Stimulated activated CD8-positive, alpha-beta memory T cell treated with anti-CD3 and anti-CD28 coated beads, Interleukin-7, amount 100 ng/mL, for 48 hours (primary cell): ENCODE results near the gene PDGFB.

ENCODE experiments used
- DNase-seq, 2 donors: peaks; one replicate each; pipeline ENCODE4 v3.0.0-alpha.2; 2020; ENCODE audit warnings: low read depth in 1 of 2; ENCODE audit errors: extremely low read depth in 1 of 2

PDGFB gene

GRCh38 chr22:39244496-39245129, at the start of gene PDGFB:
Gene PDGFB, minus strand, starts transcription at chr22:39244982. Its CDS starts 1,019 bp downstream, at chr22:39243963.
- no peak for DNase-seq

- DNase-seq = no peak
These were observed 49.1 kb upstream of the PDGFB start for GRCh38 chr22:39293766-39294368.

GRCh38 chr22:39292561-39293074, 47.8 kb upstream of the PDGFB start:
- DNase-seq = no peak

GRCh38 chr22:39292031-39292462, 47.3 kb upstream of the PDGFB start:
- DNase-seq = no peak

- no peak for DNase-seq
These were observed 46.7 kb upstream of the PDGFB start for GRCh38 chr22:39291523-39291922.

- DNase-seq = no peak
These were observed 46.0 kb upstream of the PDGFB start for GRCh38 chr22:39290724-39291161.

GRCh38 chr22:39289975-39290720, 45.4 kb upstream of the PDGFB start:
- no peak for DNase-seq

DNA sequence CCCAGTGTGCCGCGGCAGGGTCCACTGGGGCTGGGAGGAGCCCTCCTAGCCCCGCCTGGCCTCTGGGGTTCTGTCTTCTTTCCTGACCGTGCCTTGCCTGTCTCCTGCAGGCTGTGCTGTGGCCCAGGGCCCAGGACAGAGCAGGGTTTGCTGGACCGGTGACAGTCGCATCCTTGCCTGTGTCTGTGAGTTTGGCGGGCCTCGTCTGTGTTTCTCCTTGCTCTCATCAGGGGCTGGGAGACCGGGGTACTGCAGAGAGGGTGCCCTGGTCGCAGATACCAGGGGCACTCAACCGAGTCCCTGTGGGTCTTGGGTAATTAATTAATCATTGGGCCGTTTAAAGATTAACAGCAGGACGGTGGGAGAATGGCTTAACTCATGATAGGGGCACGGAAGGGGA, 44.8 kb upstream of the PDGFB start:
- no peak for DNase-seq

DNA sequence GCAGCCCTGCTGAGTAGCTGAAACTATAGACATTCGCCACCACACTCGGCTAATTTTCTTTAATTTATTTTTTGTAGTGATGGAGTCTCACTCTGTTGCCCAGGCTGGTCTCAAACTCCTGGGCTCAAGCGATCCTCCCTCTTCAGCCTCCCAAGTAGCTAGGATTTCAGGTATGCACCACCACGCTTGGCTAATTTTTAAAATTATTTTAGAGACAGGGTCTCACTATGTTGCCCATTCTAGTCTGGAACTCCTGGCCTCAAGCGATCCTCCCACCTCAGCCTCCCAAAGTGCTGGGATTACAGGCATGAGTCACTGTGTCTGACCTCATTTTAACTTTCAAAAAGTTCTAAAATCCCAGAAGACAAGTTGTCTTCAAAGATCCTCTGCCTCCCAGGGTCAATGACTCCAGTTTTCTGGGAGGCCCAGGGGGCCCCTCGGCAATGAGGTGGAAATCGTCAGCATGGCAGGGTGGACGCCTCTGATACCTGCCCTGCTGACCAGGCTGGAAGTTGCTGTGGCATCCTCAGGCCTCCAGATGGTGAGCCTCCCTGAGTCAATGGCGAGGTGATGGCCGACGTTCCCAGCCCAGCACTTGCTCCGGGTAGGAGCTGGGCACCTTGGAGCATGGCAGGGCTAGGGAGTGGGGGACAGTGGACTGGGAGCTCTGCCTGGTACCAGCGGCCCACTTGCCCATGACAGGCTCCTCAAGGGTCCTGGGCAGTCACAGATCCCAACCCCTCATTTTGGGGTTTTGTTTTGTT, 43.5 kb upstream of the PDGFB start:
- DNase-seq = no peak

DNA sequence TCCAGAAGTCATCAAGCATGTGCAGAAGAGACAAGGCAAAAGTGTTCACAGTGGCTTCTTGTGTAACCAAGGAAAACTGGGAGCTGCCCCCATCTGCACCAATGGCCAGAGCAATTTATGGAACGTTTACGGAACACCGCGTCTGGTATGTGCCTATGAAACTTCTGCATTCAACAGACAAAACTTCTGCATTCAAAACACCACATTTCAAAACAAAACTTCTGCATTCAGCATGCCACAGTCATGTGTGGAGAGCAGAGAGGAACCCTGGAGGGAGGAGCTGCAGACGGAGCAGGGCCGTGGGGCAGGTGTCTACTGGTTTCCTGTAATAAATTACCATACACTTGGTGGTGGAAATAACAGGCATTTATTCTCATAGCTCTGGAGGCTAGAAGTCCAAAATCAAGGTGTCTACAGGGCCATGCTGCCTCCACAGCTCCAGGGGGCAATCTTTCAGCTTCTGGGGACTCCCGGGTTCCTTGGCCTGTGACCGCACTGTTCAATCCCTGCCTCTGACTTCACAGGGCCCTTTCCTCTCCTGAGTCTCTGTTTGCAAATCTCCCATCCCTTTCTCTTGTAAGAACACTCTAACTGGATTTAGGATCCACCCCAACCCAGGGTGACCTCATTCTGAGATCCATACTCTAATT, 42.4 kb upstream of the PDGFB start:
- no peak for DNase-seq

DNA sequence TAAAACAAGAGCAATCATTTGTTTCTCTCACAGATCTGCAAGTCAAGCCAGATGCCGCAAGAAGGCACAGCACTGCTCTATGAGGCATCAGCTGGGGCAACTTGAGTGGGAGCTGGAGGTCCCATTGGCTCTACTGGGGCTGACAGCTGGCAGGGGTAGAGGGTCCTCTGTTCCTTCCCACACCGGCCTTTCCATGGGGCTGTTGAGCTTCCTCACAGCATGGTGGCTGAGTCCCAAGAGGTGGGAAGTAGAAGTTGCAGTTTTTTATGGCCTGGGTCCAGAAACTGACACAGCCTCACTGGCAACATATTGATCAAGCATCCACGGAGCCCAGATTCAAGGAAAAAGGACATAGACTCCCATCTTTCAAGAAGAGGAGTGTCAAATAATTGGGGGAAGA, 40.2 kb upstream of the PDGFB start:
- no peak for DNase-seq

DNA sequence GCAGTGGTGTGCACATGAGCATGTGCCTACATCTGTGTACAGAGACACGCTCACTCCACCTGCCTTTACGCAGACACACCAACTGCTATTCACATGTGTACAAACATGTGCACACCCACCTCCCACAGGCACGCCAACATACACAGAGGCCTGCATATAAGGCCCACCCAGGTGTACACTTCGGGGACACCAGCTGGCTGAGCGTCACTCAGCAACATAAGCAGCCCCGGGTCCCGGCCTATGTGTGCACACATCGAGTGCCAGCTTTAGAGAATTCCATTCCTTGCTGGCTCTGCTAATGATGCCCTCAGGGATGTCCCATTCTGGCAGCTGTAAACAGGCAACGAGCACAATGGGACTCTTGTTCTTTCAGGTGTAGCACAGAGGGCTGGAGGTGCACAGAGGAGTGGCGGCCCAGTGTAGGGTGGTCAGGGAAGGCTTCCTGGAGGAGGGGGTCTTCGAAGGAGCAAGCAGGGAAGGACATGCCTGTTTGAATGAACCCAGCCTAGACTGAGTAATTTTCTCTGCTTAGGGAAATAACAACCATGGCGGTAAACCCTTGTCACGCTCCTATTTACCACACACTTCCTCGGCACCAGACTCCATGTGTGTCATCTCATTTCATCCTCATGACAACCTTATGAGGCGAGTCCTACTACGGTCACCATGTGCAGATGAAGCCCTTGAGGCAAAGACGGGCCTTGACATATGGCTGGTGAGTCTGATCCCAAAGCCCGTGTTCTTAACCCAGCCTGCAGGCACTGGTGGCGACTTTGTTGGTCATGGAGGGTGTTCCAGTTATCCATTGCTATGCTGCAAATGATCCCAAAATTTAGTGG, 39.6 kb upstream of the PDGFB start:
- no peak for DNase-seq

GRCh38 chr22:39283322-39284141, 38.8 kb upstream of the PDGFB start:
- no peak for DNase-seq

DNA sequence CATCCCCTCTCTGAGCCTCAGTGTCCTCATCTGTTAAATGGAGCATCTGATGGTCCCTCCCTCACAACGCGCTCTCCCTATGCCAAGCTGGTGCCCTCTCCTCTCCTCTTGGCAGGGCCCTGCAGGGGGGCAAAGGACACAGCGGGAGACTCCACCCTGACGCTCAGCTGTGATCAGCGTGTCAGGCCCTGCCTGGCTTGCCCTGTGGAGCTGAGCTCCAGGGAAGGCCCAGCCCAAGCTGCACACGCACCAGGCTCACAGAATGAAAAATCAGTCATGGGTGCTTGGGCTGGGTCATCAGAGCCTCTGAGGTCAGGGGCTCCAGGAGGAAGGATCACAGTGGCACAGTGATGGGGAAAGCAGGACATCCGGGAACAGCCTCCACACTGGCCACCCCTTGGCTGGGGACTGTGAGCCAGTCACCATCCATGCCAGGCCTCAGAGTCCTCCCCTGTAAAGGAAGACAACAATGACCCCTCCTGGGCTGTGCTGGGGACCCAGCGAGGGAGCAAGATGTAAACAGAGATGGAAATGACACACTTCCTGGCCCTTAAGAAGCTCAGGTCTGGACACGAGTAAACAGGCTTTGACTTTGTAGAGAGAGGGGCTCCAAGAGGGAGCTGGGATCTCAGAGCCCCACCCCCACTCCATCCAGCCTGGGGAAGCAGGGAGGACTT, 38.0 kb upstream of the PDGFB start:
- no peak for DNase-seq

- DNase-seq = no peak
These were observed 36.3 kb upstream of the PDGFB start for GRCh38 chr22:39281126-39281525.

GRCh38 chr22:39280250-39280649, 35.5 kb upstream of the PDGFB start:
- no peak for DNase-seq

DNA sequence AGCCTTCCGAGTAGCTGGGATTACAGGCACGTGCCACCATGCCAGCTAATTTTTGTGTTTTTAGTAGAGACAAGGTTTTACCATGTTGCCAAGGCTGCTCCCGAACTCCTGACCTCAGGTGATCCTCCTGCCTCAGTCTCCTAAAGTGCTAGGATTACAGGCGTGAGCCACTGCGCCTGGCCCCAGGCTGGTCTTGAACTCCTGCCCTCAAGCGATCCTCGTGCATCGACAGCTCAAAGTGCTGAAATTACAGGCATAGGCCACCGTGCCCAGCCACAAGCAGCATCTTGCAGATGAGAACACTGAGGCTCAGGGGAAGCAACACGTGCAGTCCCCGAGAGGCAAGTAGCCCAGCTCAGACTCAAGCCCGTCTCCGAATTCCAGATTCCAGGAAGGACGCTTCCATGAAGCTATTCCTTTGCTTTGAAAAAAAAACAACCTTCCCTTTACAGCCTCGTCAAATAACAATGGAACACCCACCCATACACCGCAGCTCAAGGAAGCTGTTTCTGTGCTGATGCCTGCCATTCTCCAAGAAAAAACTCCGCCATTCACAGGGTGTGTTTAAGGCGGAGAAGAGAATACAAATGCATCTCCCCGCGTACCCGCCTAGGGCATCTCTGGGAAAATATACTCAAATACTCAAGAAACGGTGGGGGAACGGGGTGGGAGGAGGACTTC, 34.5 kb upstream of the PDGFB start:
- DNase-seq = no peak

- no peak for DNase-seq
These were observed 33.3 kb upstream of the PDGFB start for GRCh38 chr22:39278040-39278439.
